ENCODE data around the gene MGST1. TPM values are rescaled to one million over a fixed set of nuclear protein-coding genes. Genes with fewer than 3 reads are reported as not detected.
"Not testable (repeated sequence)": the region's sequence is repeated elsewhere in the genome, so short reads cannot be mapped to it uniquely, and the experiment has no call there.

Gene MGST1
- polyA plus RNA-seq, 4 donors, result 34.7 to 290 (median 79.7) TPM

- DNase-seq, result peak; percentile 61 to 68
These were observed 38.6 kb downstream of the MGST1 start for GRCh38 chr12:16385782-16386646.

GRCh38 chr12:16387919-16388318 lies 40.5 kb downstream of the MGST1 start:
- 43 to 80% (median 75%) methylated on average over 2 of the region's 2 CpGs for WGBS, 3 donors
- Histone ChIP-seq H3K4me1 (ENCODE audit: control insufficient read depth in 3 of 3, insufficient read depth in 2 of 3, low read depth in 1 of 3, low read length in 2 of 3) (peaks cover 0 to 3% (median 0%) of the 10 kb centered on the region in 3 donors), H3K36me3 (ENCODE audit: control insufficient read depth in 3 of 3, insufficient read depth in 2 of 3, low read depth in 1 of 3, low read length in 3 of 3) (no peaks in the 10 kb centered on the region), H3K27me3 (ENCODE audit: control insufficient read depth in 3 of 3, insufficient read depth in 3 of 3, low read length in 3 of 3) (no peaks in the 10 kb centered on the region), H3K9me3 (ENCODE audit: control insufficient read depth in 2 of 2, insufficient read depth in 1 of 2, low read depth in 1 of 2, low read length in 1 of 2) (no peaks in the 10 kb centered on the region), H3K27ac (ENCODE audit: low read depth in 1 of 3, low read length in 2 of 3) (no peak overlapping the region), H3K4me3 (ENCODE audit: low read depth in 1 of 3, low read length in 3 of 3) (no peak overlapping the region)
- DNase-seq (no peak), FAIRE-seq (no peak)

More at GRCh38 chr12:16385782-16386646, 38.6 kb downstream of the MGST1 start:
- WGBS, 3 donors, result 24 to 35% (median 30%) methylated on average over 13 of the region's 13 CpGs
- H3K4me3 ChIP-seq (ENCODE audit: low read depth in 1 of 3, low read length in 3 of 3), result no peak overlapping the region
- H3K4me1 ChIP-seq (ENCODE audit: control insufficient read depth in 3 of 3, insufficient read depth in 2 of 3, low read depth in 1 of 3, low read length in 2 of 3), result peaks cover 0 to 3% (median 0%) of the 10 kb centered on the region in 3 donors
- no peaks in the 10 kb centered on the region for H3K27me3 ChIP-seq (ENCODE audit: control insufficient read depth in 3 of 3, insufficient read depth in 3 of 3, low read length in 3 of 3)
- no peaks in the 10 kb centered on the region for H3K36me3 ChIP-seq (ENCODE audit: control insufficient read depth in 3 of 3, insufficient read depth in 2 of 3, low read depth in 1 of 3, low read length in 3 of 3)
- FAIRE-seq, result no peak
- no peak overlapping the region for H3K27ac ChIP-seq (ENCODE audit: low read depth in 1 of 3, low read length in 2 of 3)
- H3K9me3 ChIP-seq (ENCODE audit: control insufficient read depth in 2 of 2, insufficient read depth in 1 of 2, low read depth in 1 of 2, low read length in 1 of 2), result no peaks in the 10 kb centered on the region

- Histone ChIP-seq H3K4me1 (ENCODE audit: control insufficient read depth in 3 of 3, insufficient read depth in 2 of 3, low read depth in 1 of 3, low read length in 2 of 3) (peaks cover 0 to 3% (median 0%) of the 10 kb centered on the region in 3 donors), H3K27ac (ENCODE audit: low read depth in 1 of 3, low read length in 2 of 3) (no peak overlapping the region), H3K36me3 (ENCODE audit: control insufficient read depth in 3 of 3, insufficient read depth in 2 of 3, low read depth in 1 of 3, low read length in 3 of 3) (no peaks in the 10 kb centered on the region), H3K27me3 (ENCODE audit: control insufficient read depth in 3 of 3, insufficient read depth in 3 of 3, low read length in 3 of 3) (no peaks in the 10 kb centered on the region), H3K9me3 (ENCODE audit: control insufficient read depth in 2 of 2, insufficient read depth in 1 of 2, low read depth in 1 of 2, low read length in 1 of 2) (peaks cover 0 to 1% of the 10 kb centered on the region in 2 donors), H3K4me3 (ENCODE audit: low read depth in 1 of 3, low read length in 3 of 3) (no peak overlapping the region)
- no peak for FAIRE-seq
- no peak for DNase-seq
- 70 to 80% (median 78%) methylated on average over 4 of the region's 4 CpGs for WGBS, 3 donors
These were observed 42.1 kb downstream of the MGST1 start for GRCh38 chr12:16389594-16389993.

- no peak for FAIRE-seq
These were observed 45.5 kb downstream of the MGST1 start for GRCh38 chr12:16392846-16393535.

GRCh38 chr12:16399101-16399500 lies 51.7 kb downstream of the MGST1 start:
- no peak for FAIRE-seq
- 83 to 92% (median 88%) methylated on average over 7 of the region's 7 CpGs for WGBS, 3 donors

More at GRCh38 chr12:16392846-16393535, 45.5 kb downstream of the MGST1 start:
- no peaks in the 10 kb centered on the region for H3K36me3 ChIP-seq (ENCODE audit: control insufficient read depth in 3 of 3, insufficient read depth in 2 of 3, low read depth in 1 of 3, low read length in 3 of 3)
- H3K27me3 ChIP-seq (ENCODE audit: control insufficient read depth in 3 of 3, insufficient read depth in 3 of 3, low read length in 3 of 3), result no peaks in the 10 kb centered on the region
- H3K27ac ChIP-seq (ENCODE audit: low read depth in 1 of 3, low read length in 2 of 3), result no peak overlapping the region
- no peak overlapping the region for H3K4me3 ChIP-seq (ENCODE audit: low read depth in 1 of 3, low read length in 3 of 3)
- 68 to 89% (median 70%) methylated on average over 1 of the region's 1 CpG for WGBS, 3 donors
- DNase-seq, result no peak
- peaks cover 0 to 2% of the 10 kb centered on the region in 2 donors for H3K9me3 ChIP-seq (ENCODE audit: control insufficient read depth in 2 of 2, insufficient read depth in 1 of 2, low read depth in 1 of 2, low read length in 1 of 2)
- H3K4me1 ChIP-seq (ENCODE audit: control insufficient read depth in 3 of 3, insufficient read depth in 2 of 3, low read depth in 1 of 3, low read length in 2 of 3), result no peaks in the 10 kb centered on the region

GRCh38 chr12:16401835-16402234 lies 54.4 kb downstream of the MGST1 start:
- DNase-seq; H3K36me3 ChIP-seq (ENCODE audit: control insufficient read depth in 3 of 3, insufficient read depth in 2 of 3, low read depth in 1 of 3, low read length in 3 of 3); H3K4me3 ChIP-seq (ENCODE audit: low read depth in 1 of 3, low read length in 3 of 3); H3K4me1 ChIP-seq (ENCODE audit: control insufficient read depth in 3 of 3, insufficient read depth in 2 of 3, low read depth in 1 of 3, low read length in 2 of 3); H3K9me3 ChIP-seq (ENCODE audit: control insufficient read depth in 2 of 2, insufficient read depth in 1 of 2, low read depth in 1 of 2, low read length in 1 of 2); FAIRE-seq; H3K27me3 ChIP-seq (ENCODE audit: control insufficient read depth in 3 of 3, insufficient read depth in 3 of 3, low read length in 3 of 3); H3K27ac ChIP-seq (ENCODE audit: low read depth in 1 of 3, low read length in 2 of 3): not testable (repeated sequence)
- WGBS, 3 donors, result 62 to 83% (median 67%) methylated on average over 1 of the region's 1 CpG

More at GRCh38 chr12:16399101-16399500, 51.7 kb downstream of the MGST1 start:
- Histone ChIP-seq H3K4me1 (ENCODE audit: control insufficient read depth in 3 of 3, insufficient read depth in 2 of 3, low read depth in 1 of 3, low read length in 2 of 3) (no peaks in the 10 kb centered on the region), H3K36me3 (ENCODE audit: control insufficient read depth in 3 of 3, insufficient read depth in 2 of 3, low read depth in 1 of 3, low read length in 3 of 3) (no peaks in the 10 kb centered on the region), H3K9me3 (ENCODE audit: control insufficient read depth in 2 of 2, insufficient read depth in 1 of 2, low read depth in 1 of 2, low read length in 1 of 2) (peaks cover 0 to 2% of the 10 kb centered on the region in 2 donors), H3K4me3 (ENCODE audit: low read depth in 1 of 3, low read length in 3 of 3) (no peak overlapping the region), H3K27me3 (ENCODE audit: control insufficient read depth in 3 of 3, insufficient read depth in 3 of 3, low read length in 3 of 3) (no peaks in the 10 kb centered on the region), H3K27ac (ENCODE audit: low read depth in 1 of 3, low read length in 2 of 3) (no peak overlapping the region)
- no peak for DNase-seq

- no peaks in the 10 kb centered on the region for H3K36me3 ChIP-seq (ENCODE audit: control insufficient read depth in 3 of 3, insufficient read depth in 2 of 3, low read depth in 1 of 3, low read length in 3 of 3)
- no peaks in the 10 kb centered on the region for H3K4me1 ChIP-seq (ENCODE audit: control insufficient read depth in 3 of 3, insufficient read depth in 2 of 3, low read depth in 1 of 3, low read length in 2 of 3)
- H3K27me3 ChIP-seq (ENCODE audit: control insufficient read depth in 3 of 3, insufficient read depth in 3 of 3, low read length in 3 of 3), result no peaks in the 10 kb centered on the region
- FAIRE-seq, result no peak
- H3K27ac ChIP-seq (ENCODE audit: low read depth in 1 of 3, low read length in 2 of 3), result no peak overlapping the region
- no peak overlapping the region for H3K4me3 ChIP-seq (ENCODE audit: low read depth in 1 of 3, low read length in 3 of 3)
- WGBS, 3 donors, result 76 to 89% (median 88%) methylated on average over 1 of the region's 1 CpG
- no peaks in the 10 kb centered on the region for H3K9me3 ChIP-seq (ENCODE audit: control insufficient read depth in 2 of 2, insufficient read depth in 1 of 2, low read depth in 1 of 2, low read length in 1 of 2)
- no peak for DNase-seq
These were observed 59.9 kb downstream of the MGST1 start for GRCh38 chr12:16407346-16407745.
